Measurements from ENCODE around the gene HCRT.

HCRT gene

GRCh38 chr17:42138749-42139492 is 46.3 kb downstream of the HCRT start:
- no peak for DNase-seq (ENCODE audit: low read depth)

DNA sequence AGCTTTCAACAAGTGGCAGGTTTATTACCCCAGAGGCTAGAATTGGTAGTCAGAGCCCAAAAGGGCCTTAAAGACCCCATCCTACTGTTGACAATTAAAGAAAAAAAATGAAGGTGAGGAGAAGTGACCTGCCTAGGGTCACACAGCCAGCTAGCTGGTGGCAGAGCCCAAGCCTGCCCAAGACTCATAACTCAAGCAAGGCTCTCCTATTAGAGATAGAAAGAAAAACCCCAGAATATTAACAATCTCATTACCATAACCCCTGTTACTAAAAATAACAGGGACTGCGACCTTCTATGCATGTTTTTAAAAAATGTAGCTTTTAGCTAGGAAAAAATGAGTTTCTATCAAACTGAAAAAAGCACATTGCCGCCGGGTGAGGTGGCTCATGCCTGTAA is 48.6 kb downstream of the HCRT start:
- DNase-seq (ENCODE audit: low read depth): no peak

GRCh38 chr17:42135664-42136653 is 49.3 kb downstream of the HCRT start:
- no peak for DNase-seq (ENCODE audit: low read depth)

GRCh38 chr17:42135151-42135550 is 50.1 kb downstream of the HCRT start:
- DNase-seq (ENCODE audit: low read depth): no peak

All from stimulated activated CD8-positive, alpha-beta memory T cell treated with anti-CD3 and anti-CD28 coated beads, Interleukin-12 subunit alpha, Interleukin-12 subunit beta, amount 100 ng/mL, for 1 hour (primary cell).